Measurements from ENCODE around the gene AGRN.
A peak's percentile ranks its signal among the peaks of the same experiment; 100 is the strongest.
"Not testable (repeated sequence)": the region's sequence is repeated elsewhere in the genome, so short reads cannot be mapped to it uniquely, and the experiment has no call there.

The AGRN gene

DNA sequence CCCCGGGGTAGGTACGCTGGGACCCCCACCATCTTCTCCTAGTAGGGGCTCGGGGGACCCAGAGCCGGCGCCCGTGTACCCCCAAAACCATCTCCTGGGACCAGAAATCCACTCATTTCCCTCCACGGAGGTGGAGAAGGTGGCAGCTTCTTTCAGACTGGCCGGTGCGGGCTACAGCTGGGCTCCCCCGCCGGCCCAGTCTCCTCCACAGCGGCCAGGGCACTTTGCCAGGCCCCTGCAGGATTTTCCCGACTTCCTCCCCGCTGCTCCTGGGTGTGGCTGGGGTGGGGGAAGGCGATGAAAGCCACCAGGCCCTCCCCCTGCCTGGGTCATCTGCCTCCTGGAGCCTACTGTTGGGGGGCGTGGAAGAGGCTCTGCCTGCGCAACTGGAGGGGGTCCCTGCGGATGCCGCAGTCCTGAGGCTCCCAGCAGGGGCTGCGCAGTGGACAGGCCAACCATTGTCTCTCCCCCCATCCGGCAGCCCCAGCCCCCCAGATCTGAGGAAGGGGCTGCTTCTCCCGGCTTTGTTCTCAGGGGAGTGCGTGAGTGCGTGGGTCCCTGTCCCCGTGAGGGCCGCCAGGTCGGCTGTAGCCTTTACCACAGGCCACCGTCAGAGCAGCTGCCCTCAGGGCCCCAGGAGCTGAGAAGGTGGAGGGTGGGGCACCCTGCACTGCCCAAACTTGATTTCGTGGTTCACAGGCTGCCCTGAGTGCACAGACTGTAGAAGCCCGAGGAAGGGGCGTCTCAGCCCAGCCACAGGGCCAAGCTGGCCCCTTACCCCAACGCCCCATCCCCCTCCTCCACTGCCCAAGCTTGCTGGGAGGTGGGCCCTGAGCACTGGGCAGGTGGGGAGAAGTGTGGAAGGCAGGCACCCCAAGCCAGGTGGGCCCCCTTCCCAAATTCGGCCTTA lies 1.3 kb downstream of the AGRN start:
- DNase-seq (ENCODE audit: low spot score), result peak; percentile 60

GRCh38 chr1:1021920-1022259 lies 2.0 kb downstream of the AGRN start:
- DNase-seq (ENCODE audit: low spot score), result no peak

- no peak for DNase-seq (ENCODE audit: low spot score)
Measured at GRCh38 chr1:1022302-1023009, 2.5 kb downstream of the AGRN start.

DNA sequence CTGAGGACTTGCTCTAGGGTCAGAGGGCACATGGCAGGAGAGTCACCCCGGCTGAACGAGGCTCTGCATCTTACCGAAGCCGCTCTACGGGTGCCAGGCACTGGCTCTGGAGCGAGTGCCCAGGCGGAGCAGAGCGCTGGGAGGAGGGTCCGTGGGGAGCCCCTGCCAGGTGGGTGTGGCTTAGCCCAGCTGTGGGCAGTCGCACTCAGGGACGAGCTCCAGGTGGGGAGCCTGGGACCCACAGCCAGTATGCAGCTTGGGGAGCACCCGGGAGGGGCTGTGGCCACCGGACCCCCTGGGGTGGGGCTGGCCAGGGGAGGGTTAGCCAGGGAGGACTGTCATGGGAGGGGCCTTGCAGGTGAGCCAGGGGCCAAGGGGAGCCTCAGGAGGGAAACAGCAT lies 3.8 kb downstream of the AGRN start:
- no peak for DNase-seq (ENCODE audit: low spot score)

DNA sequence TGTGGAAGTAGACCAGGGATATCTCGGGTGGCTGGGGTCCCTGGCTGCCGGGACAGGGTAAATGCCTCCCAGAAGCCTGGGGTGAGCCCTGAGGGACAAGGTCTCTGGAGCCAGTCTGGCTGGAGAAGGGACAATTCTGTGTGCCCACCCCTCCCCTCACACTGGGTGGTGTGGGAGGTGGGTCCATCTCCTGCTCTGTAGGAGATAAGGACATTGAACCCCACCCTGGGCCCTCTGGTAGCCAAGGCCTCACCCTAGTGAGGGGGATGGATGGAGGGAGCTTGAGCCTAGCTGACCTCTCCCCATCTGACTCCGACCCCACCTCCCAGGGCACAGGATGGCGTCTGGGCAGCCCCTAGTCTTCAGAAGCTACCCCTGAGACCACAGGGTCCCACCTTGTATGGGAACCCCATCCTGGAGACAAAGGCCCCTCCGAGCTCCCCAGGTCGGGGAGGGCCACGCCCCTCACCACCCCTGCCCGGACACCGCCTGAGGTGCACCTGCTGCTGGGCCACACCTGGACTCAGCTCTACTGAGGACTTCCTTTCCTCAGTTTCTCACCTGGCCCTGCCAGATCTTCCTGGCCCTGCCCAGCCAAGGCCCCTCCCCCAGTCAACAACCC lies 4.3 kb downstream of the AGRN start:
- no peak for DNase-seq (ENCODE audit: low spot score)

GRCh38 chr1:1024771-1025699 lies 5.1 kb downstream of the AGRN start:
- no peak for DNase-seq (ENCODE audit: low spot score)

DNA sequence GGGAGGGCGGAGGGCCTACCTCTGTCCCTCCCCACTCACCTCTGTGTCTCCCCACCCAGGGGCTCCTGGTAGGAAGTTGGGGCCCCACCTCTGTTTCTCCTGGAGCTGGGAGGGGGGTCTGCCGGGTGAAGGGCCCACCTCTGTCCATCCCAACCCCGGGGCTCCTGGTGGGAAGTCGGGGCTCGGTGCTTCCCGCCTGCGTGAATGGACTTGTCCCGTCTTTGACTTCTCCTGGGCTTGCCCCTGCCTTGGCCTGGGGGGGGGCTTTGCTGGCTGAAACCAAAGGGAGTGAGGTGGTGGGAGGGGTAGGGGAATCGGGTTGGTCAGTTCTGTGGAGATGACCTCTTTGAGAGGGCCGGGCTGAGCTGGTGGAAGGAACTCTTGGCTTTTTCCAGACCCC lies 5.8 kb downstream of the AGRN start:
- DNase-seq (ENCODE audit: low spot score), result no peak

GRCh38 chr1:1026599-1027413 lies 6.9 kb downstream of the AGRN start:
- no peak for DNase-seq (ENCODE audit: low spot score)

DNA sequence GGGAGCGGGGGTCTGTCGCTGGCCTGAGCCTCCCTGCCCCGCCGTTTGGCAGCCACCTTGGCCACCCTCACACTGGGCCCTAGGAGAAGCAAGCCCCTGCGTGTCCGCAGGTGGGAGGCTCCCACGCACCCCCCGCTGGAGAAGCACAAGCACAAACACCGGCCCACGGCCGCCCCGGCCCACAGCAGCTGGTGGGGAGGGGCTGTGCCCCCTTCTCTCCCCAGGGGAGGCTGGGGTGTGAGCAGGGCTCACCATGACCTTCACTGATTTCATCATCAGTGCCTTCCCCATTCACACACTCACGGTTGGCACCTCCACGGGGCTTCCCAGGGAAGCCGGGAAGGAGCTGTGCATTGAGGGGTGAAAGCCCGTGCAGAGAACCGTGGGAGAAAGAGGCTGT lies 7.9 kb downstream of the AGRN start:
- no peak for DNase-seq (ENCODE audit: low spot score)

DNA sequence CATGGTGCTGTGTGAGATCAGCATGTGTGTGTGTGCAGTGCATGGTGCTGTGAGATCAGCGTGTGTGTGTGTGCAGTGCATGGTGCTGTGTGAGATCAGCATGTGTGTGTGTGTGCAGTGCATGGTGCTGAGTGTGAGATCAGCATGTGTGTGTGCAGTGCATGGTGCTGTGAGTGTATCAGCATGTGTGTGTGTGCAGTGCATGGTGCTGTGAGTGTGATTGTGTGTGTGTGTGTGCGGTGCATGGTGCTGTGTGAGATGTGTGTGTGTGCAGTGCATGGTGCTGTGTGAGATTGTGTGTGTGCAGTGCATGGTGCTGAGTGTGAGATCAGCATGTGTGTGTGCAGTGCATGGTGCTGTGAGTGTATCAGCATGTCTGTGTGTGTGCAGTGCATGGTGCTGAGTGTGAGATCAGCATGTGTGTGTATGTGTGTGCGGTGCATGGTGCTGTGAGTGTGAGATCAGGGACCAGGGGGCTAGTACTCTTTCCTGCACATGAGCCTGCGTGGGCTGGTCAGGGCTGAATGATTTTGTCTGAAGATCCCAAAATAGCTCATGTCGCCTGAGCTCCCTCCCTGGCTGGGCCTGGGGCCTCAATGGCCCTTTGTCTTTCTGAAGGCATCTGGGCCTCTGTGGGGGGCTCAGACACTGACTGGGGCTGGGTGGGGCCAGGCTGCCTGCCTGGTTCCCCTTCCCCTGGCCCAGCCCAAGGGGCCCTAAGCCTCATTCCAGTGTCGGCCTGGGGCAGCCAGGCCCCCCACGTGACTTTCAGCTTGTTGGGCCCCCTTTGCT lies 11.1 kb downstream of the AGRN start:
- DNase-seq (ENCODE audit: low spot score), result not testable (repeated sequence)

DNA sequence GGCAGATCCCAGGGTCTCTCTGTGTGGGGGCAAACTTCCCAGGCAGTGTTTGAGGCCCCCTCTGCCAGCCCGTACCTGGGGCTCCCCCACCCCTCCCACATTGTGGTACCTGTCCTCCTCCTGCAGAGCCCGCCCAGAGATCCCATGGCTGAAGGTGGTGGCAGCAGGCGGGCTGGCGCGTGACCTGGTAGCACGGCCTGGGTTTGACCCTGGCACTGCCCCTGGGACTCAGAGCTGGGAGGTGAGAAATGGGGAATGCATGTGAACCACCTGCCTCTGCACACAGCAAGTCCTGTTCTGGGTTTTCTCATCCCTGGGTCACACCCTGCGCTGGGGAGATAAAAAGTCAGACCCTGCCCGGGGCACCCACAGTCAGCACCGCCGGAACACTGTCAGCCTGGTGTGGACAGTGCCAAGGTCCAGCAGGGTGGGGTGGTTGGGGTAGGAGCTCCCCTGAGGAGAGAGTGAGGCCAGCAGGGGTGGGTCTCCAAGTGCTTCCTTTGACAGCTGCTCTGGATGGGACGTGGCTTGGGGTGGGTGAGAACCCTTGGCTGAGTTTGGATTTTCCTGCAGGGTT lies 11.8 kb downstream of the AGRN start:
- no peak for DNase-seq (ENCODE audit: low spot score)

DNA sequence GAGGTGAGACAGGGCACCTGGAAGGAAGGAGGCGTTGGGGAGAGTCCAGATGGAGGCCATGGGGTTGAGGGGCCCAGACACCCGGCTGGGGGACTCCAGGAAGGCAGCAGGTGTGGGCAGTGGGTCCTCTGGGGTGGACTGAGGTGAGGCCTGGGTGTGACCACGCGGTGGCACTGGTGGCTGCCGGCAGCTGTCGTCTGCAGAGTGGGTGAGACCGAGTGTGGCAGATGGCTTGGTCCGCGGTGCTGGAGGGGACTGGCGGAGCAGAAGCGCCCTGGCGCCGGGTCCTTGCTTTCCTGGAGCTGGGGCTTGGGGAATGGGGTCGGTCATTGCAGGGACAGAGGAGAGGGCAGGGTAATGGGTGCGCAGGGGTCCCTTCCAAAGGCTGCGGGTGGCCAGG lies 12.5 kb downstream of the AGRN start:
- peak; percentile 76 for DNase-seq (ENCODE audit: low spot score)

GRCh38 chr1:1033009-1033587 lies 13.2 kb downstream of the AGRN start:
- DNase-seq (ENCODE audit: low spot score), result peak; percentile 96

- DNase-seq (ENCODE audit: low spot score), result peak; percentile 68
Measured at GRCh38 chr1:1033731-1034438, 14.0 kb downstream of the AGRN start.

- no peak for DNase-seq (ENCODE audit: low spot score)
Measured at GRCh38 chr1:1034439-1034781, 14.5 kb downstream of the AGRN start.

- DNase-seq (ENCODE audit: low spot score), result no peak
Measured at GRCh38 chr1:1035291-1035943, 15.5 kb downstream of the AGRN start.

DNA sequence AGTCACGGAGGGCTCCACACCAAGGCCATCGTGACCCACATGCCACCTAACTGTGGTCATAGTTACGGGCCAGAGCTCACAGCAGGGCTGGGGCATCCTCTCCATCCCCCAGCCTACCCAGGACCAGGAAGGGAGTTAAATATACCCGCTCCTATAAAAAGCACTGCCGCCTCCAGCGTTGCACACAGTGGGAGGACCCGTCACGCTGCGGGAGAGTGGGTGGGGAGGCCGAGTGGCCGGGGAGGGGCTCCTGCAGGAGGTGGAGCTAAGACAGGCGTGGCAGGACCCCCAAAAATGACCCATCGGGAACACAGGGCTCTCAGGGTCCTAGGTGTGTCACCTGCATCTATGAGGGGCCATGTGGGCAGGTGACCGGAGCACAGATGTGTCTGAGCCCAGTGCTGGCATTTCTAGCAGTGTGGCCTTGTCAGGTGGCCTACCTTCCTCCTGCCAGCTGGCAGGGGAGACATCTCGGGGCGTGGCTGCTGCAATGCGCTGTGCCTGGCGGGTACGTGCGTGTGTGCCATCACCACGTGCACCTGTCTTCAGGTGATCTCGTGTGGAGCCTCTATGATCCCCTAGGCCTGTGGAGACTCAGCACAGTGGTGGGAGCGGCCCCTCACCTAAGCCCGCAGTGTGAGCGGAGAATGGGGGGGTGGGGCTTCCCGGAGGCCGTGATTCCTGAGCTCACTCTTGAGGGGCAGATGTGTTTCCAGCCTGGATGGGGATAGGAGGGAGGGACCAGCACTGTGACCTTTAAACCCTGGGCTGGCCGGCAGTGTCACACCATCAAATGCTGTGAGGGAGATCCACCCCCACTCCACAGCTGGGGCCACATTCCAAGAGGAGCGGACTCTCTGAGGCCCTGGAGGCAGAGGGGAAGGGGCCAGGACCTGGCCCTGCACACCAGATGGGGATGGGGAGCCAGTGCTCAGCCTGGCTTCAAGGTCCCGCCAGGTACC lies 17.7 kb downstream of the AGRN start:
- DNase-seq (ENCODE audit: low spot score), result no peak
